CD4-positive, alpha-beta memory T cell (primary cell): ENCODE data around the gene FDXR. TPM values are rescaled to one million over a fixed set of nuclear protein-coding genes. Genes with fewer than 3 reads are reported as not detected.

Experiments
- CTCF ChIA-PET: fragments of 350-600 bp; sonication (Branson Sonifier 250); formaldehyde crosslinking; loops from one replicate; lab custom pipeline; 2021; ENCODE audit warnings: inconsistent platforms; ENCODE audit not compliant: partially characterized antibody; lab: Charles Lee
- POLR2A ChIA-PET: fragments of 350-600 bp; sonication (Branson Sonifier 250); formaldehyde crosslinking; loops from one replicate; lab custom pipeline; 2021; ENCODE audit not compliant: partially characterized antibody; lab: Charles Lee
- DNase-seq, 5 donors: peaks; one replicate each; pipeline versions ENCODE4 v3.0.0 to v3.0.0-alpha.2; 2020 to 2022; ENCODE audit warnings: mixed read lengths in 1 of 5
- H3K27ac ChIP-seq: one replicate; pipeline ENCODE4 v1.7.0; 2013; ENCODE audit warnings: low read depth, low read length
- H3K27me3 ChIP-seq: 2 replicates; pipeline ENCODE4 v1.7.0; 2013; ENCODE audit warnings: mild to moderate bottlenecking, low read length, moderate library complexity; ENCODE audit not compliant: insufficient read depth
- H3K36me3 ChIP-seq: 2 replicates; pipeline ENCODE4 v1.7.0; 2013; ENCODE audit warnings: mild to moderate bottlenecking, low read length, moderate library complexity; ENCODE audit not compliant: insufficient read depth
- H3K4me1 ChIP-seq: 2 replicates; pipeline ENCODE4 v1.7.0; 2013; ENCODE audit warnings: mild to moderate bottlenecking, low read length, moderate library complexity; ENCODE audit not compliant: insufficient read depth
- H3K4me3 ChIP-seq, 2 donors: one replicate each; pipeline ENCODE4 v1.7.0; 2013; ENCODE audit warnings: low read length in 2 of 2, mild to moderate bottlenecking in 1 of 2
- H3K9me3 ChIP-seq, 2 donors: one replicate each; pipeline ENCODE4 v1.7.0; 2013; ENCODE audit warnings: low read length in 2 of 2, control low read depth in 1 of 2; ENCODE audit not compliant: control insufficient read depth in 1 of 2
- H3K27ac Mint-ChIP-seq, 7 donors: one replicate each; pipeline ENCODE4 v1.8.0; 2020 to 2021; ENCODE audit warnings: mixed read lengths in 7 of 7, mild to moderate bottlenecking in 6 of 7, inconsistent platforms in 3 of 7, moderate library complexity in 3 of 7
- H3K27me3 Mint-ChIP-seq, 2 donors: one replicate each; pipeline ENCODE4 v1.8.0; 2020 to 2021; ENCODE audit warnings: mixed read lengths in 2 of 2
- H3K36me3 Mint-ChIP-seq, 2 donors: one replicate each; pipeline ENCODE4 v1.8.0; 2020 to 2021; ENCODE audit warnings: mixed read lengths in 2 of 2, inconsistent platforms in 1 of 2, mild to moderate bottlenecking in 1 of 2
- H3K4me1 Mint-ChIP-seq, 4 donors: one replicate each; pipeline ENCODE4 v1.8.0; 2020 to 2021; ENCODE audit warnings: mixed read lengths in 4 of 4, mild to moderate bottlenecking in 1 of 4
- H3K4me3 Mint-ChIP-seq, 8 donors: one replicate each; pipeline ENCODE4 v1.8.0; 2020 to 2021; ENCODE audit warnings: mixed read lengths in 8 of 8, mild to moderate bottlenecking in 7 of 8, moderate library complexity in 6 of 8, inconsistent platforms in 3 of 8
- H3K9me3 Mint-ChIP-seq, 8 donors: one replicate each; pipeline ENCODE4 v1.8.0; 2020 to 2021; ENCODE audit warnings: mixed read lengths in 8 of 8, mild to moderate bottlenecking in 5 of 8, inconsistent platforms in 3 of 8, moderate library complexity in 1 of 8
- intact Hi-C: fragments of 100-400 bp; cut with micrococcal nuclease; formaldehyde crosslinking; loops from one replicate; pipeline ENCODE4 v1.15.1; 2023
- polyA plus RNA-seq, 2 donors: library from polyadenylated mRNA; unstranded; fragments of 300-500 nt; fragmentation: Illumina TruSeq; gene quantifications; one replicate each; pipeline ENCODE4 v1.2.3, GENCODE V29; 2021
- total RNA-seq, 2 experiments: library from RNA; stranded (reverse); gene quantifications; one replicate each; pipeline ENCODE4 v1.2.3, GENCODE V29; 2021

The FDXR gene
- total and polyA plus RNA-seq, 4 experiments from 2014 or later: 2.7 to 21.8 (median 10.6) TPM

DNA sequence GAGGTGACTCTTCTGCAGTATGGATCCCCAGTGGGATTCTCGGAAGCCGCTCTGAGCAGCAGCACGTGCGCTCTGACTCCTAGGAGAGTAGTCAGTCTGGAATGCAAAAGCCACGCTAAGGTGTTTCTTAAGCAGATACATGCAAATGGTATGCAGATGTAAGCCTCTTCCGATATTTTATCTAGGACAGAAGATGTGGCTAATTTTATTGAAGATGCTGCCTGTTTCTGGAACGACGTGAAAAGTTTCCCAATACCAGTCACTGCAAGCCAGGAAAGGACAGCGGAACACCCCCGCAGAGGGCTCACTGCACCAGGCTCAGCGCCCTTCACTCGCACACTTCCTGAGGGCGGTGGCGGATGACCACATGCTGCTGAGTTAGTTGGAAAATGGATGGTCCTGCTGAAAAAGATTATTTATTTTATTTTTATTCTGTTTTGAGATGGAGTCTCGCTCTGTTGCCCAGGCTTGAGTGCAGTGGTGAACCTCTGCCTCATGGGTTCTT is 10.5 kb upstream of the FDXR start:
- H3K4me1 Mint-ChIP-seq: no peaks in the 10 kb centered on the region
- Histone ChIP-seq H3K4me1 (no peaks in the 10 kb centered on the region), H3K27me3 (no peaks in the 10 kb centered on the region), H3K9me3 (no peaks in the 10 kb centered on the region), H3K36me3 (no peaks in the 10 kb centered on the region), H3K4me3 (no peak overlapping the region), H3K27ac (no peak overlapping the region)
- ChIA-PET POLR2A (no interaction called here), CTCF (no interaction called here)
- DNase-seq: no peak
- H3K36me3 Mint-ChIP-seq: no peaks in the 10 kb centered on the region
- H3K4me3 Mint-ChIP-seq: no peak overlapping the region
- intact Hi-C loops: no loop called here
- H3K27ac Mint-ChIP-seq: no peak overlapping the region
- peaks cover 0 to 2% (median 0%) of the 10 kb centered on the region in 8 donors for H3K9me3 Mint-ChIP-seq
- peaks cover 11 to 18% of the 10 kb centered on the region in 2 donors for H3K27me3 Mint-ChIP-seq

DNA sequence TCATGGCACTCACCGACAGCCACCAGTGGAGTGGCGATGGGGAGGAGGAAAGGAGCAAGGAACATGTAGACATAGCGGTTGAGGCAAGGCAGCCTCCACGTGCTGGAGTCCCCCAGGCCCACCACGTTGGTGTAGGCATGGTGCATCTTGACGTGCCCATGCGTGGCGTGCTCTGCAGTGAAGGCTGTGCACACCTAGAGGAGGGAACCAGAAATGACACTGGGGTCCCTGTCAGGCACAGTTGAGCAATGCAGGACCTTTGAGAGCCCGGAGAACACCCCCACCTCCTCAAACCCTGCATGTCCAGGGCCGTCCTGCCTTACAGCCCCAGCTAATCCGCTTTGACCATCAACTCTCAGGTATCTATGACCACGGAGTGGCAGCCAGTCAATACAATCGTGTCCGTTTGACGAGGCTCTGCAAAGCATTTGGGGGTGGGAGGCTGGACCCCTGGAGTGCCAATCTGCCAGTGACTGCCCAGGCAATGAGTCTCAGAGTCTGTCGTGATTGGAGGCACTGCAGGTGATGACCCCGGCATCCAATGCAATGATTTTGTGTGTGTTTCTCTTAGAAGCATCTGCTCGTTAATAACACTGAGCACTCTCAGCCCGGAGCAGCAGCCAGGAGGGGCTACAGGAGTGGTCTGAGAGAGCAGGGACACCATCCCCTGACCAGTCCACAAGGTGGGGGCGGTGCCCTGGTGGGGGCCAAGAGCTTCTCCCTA is 9.9 kb upstream of the FDXR start:
- no peak overlapping the region for H3K27ac Mint-ChIP-seq
- H3K4me1 Mint-ChIP-seq: no peaks in the 10 kb centered on the region
- Histone ChIP-seq H3K4me1 (no peaks in the 10 kb centered on the region), H3K4me3 (no peak overlapping the region), H3K27me3 (no peaks in the 10 kb centered on the region), H3K9me3 (no peaks in the 10 kb centered on the region), H3K36me3 (no peaks in the 10 kb centered on the region), H3K27ac (no peak overlapping the region)
- no peak for DNase-seq
- CTCF ChIA-PET: no interaction called here
- H3K9me3 Mint-ChIP-seq: peaks cover 0 to 2% (median 0%) of the 10 kb centered on the region in 8 donors
- intact Hi-C loops: no loop called here
- no peak overlapping the region for H3K4me3 Mint-ChIP-seq
- no peaks in the 10 kb centered on the region for H3K36me3 Mint-ChIP-seq
- POLR2A ChIA-PET: no interaction called here
- peaks cover 10 to 18% of the 10 kb centered on the region in 2 donors for H3K27me3 Mint-ChIP-seq

DNA sequence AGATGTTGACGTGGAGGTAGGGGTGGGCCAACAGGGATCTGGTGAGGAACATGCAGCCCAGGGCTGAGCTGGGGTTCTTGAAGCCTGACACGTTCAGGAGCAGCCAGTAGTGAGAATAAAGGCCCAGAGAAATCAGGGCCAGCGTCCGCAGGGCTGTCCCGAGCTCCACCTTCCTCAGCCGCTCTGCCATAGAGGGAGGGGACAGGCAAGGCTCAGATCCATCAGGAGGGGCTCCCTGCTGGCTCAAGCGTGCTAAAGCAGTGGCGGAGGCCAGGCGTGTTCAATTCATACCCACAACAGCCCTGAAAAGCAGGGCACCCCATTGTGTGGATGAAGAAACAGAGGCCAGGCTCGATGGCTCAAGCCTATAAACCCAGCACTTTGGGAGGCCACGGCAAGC is 8.3 kb upstream of the FDXR start:
- POLR2A ChIA-PET: interaction anchor here (1.0 kb wide), 1 partner anchor 8 kb away, joined by 4 read pairs; the partner anchor contains the start of gene FDXR

DNA sequence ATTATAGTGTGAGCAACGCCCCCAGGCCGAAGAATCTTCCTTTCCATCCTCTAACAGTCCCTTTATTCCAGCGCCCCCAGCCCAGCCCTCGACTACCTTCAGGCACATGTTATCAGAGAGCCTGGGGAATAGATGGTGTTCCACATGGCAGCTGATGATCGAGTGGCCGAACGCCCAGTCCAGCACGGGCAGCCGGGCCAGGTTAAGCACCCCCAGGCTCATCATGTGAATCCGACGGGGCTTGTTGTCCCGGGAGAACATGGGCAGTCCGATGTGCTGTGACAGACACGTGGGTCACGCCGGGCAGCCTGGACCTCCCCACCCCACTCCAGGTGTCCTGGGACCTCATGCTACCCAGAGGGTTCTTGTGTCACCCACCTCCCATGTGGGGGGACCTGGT is 6.5 kb upstream of the FDXR start:
- H3K36me3 ChIP-seq: no peaks in the 10 kb centered on the region
- peaks cover 6% of the 10 kb centered on the region in 2 donors for H3K27me3 Mint-ChIP-seq
- no peaks in the 10 kb centered on the region for H3K36me3 Mint-ChIP-seq
- ChIA-PET POLR2A (no interaction called here), CTCF (no interaction called here)
- DNase-seq: no peak
- H3K27ac ChIP-seq: no peak overlapping the region
- H3K4me1 ChIP-seq: no peaks in the 10 kb centered on the region
- no peak overlapping the region for H3K4me3 Mint-ChIP-seq
- no peaks in the 10 kb centered on the region for H3K9me3 ChIP-seq
- no peaks in the 10 kb centered on the region for H3K27me3 ChIP-seq
- H3K27ac Mint-ChIP-seq: no peak overlapping the region
- intact Hi-C loops: no loop called here
- no peak overlapping the region for H3K4me3 ChIP-seq
- no peaks in the 10 kb centered on the region for H3K4me1 Mint-ChIP-seq
- no peaks in the 10 kb centered on the region for H3K9me3 Mint-ChIP-seq

More for the DNA sequence above, 8.3 kb upstream of the FDXR start:
- Histone ChIP-seq H3K27ac (no peak overlapping the region), H3K36me3 (no peaks in the 10 kb centered on the region), H3K4me1 (no peaks in the 10 kb centered on the region), H3K27me3 (no peaks in the 10 kb centered on the region), H3K4me3 (no peak overlapping the region), H3K9me3 (no peaks in the 10 kb centered on the region)
- Mint-ChIP-seq H3K4me1 (no peaks in the 10 kb centered on the region), H3K9me3 (peaks cover 0 to 2% (median 0%) of the 10 kb centered on the region in 8 donors), H3K4me3 (no peak overlapping the region), H3K27me3 (peaks cover 7 to 11% of the 10 kb centered on the region in 2 donors), H3K27ac (no peak overlapping the region), H3K36me3 (no peaks in the 10 kb centered on the region)
- intact Hi-C loops: no loop called here
- CTCF ChIA-PET: interaction anchor here (1.1 to 1.5 kb wide), 3 partner anchors 16 to 90 kb away, joined by 3 to 4 read pairs (median 4); no protein-coding TSS in a partner anchor
- DNase-seq: no peak

DNA sequence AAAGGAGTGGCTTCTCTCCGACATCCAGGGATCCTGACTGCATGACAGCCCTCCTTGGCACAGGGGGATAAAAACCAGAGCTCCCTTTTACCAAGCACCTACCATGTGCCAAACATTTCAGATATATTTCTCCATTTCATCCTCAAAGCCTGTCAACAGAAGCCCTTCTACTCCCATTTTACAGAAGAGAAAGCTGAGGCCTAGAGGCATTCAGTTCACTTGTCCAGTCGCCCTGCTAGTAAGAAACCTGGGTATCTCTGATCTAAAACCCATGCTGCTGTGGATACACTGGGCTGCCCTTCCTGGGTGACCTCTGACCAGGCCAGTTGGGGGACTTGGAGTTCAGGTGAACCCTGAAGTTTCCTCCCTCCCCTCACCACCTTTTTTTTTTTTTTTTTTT is 5.9 kb upstream of the FDXR start:
- H3K36me3 Mint-ChIP-seq: no peaks in the 10 kb centered on the region
- peaks cover 5 to 6% of the 10 kb centered on the region in 2 donors for H3K27me3 Mint-ChIP-seq
- no peak for DNase-seq
- H3K9me3 Mint-ChIP-seq: no peaks in the 10 kb centered on the region
- no peaks in the 10 kb centered on the region for H3K9me3 ChIP-seq
- no peaks in the 10 kb centered on the region for H3K27me3 ChIP-seq
- no peak overlapping the region for H3K27ac ChIP-seq
- H3K4me1 Mint-ChIP-seq: peaks cover 3 to 5% (median 4%) of the 10 kb centered on the region in 4 donors
- CTCF ChIA-PET: no interaction called here
- H3K27ac Mint-ChIP-seq: no peak overlapping the region
- no peaks in the 10 kb centered on the region for H3K36me3 ChIP-seq
- H3K4me1 ChIP-seq: peaks cover 5% of the 10 kb centered on the region
- intact Hi-C loops: no loop called here
- H3K4me3 ChIP-seq: no peak overlapping the region
- H3K4me3 Mint-ChIP-seq: no peak overlapping the region
- POLR2A ChIA-PET: no interaction called here

DNA sequence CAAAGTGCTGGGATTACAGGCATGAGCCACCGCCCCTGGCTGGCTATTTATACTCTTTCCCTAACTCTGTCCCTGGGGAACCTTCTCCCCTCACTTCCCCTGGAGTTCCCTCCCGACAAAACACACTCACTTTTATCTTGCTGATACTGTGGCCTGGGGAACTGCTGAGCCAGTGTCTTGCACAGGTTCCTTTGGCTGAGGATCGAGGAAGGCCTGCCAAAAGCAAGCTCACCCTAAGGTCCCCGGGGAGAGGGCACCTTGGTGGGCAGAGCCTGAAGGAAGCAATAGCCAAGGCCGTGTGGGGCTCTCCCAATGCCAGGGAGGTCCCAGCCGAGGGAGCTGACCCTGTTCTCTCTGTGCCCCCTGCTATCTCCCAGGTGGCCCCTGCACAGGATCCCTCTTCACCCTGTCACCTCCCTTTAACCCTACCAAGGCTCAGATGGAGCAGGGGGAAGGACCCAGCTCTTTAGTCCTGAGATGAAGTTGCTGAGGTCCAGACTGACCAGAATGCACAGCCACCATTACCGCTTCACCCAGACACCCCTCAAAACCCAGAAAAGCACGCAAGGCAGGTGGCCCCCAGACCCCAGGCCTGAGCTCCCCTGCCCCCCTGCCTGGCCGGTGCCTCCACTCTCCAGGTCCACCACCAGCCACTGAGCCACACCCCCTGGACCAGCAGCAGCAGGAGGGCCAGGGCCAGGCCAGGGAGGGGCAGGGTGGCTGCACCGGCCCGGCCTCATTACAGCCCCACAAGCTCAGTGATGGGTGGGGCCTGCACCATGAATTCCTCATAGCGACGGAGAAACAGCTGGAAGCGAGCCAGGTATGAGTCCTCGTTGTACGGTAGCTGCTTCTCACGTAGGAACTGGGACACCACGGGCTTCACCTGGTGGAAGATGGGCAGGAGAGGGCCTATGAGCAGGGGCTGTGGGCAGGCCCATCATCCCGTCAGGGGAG is 5.1 kb upstream of the FDXR start:
- Mint-ChIP-seq H3K27me3 (peaks cover under 1 to 4% of the 10 kb centered on the region in 2 donors), H3K36me3 (no peaks in the 10 kb centered on the region), H3K4me3 (no peak overlapping the region), H3K27ac (peak overlapping the region in 1 of 7 donors; percentile 29), H3K4me1 (peaks cover 5 to 11% (median 6%) of the 10 kb centered on the region in 4 donors), H3K9me3 (peaks cover 0 to 2% (median 0%) of the 10 kb centered on the region in 8 donors)
- ChIA-PET CTCF (interaction anchor here (0.9 kb wide), 1 partner anchor 665 kb away, joined by 3 read pairs; no protein-coding TSS in a partner anchor), POLR2A (no interaction called here)
- Histone ChIP-seq H3K27ac (no peak overlapping the region), H3K4me3 (no peak overlapping the region), H3K36me3 (no peaks in the 10 kb centered on the region), H3K27me3 (no peaks in the 10 kb centered on the region), H3K4me1 (peaks cover 6% of the 10 kb centered on the region), H3K9me3 (no peaks in the 10 kb centered on the region)
- intact Hi-C loops: no loop called here
- DNase-seq: no peak
